Measurements from ENCODE around the gene GARIN5B.
A peak's percentile ranks its signal among the peaks of the same experiment; 100 is the strongest.

GARIN5B gene

DNA sequence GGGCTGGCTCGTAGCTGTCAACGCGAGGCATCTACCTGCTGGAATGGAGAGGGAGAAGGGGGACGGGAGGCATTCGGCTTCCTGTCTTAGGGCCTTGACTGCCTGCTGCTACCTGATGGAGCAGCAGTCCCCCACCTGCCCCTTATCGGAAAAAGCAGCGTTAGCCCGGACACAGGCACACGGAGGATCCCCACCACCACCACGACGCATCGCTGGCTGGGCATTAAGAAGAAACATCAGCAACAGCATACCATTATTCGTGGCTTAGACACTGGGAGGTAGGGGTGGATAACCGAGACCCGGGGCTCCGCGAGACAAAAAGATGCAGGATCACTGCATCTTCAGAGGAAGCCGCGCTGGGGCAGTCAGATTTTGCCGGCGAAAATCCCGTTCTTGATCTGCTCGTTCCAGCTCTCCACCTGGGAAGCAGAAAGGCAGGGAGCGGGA lies 9.7 kb downstream of the GARIN5B start:
- no peak for DNase-seq
- TF ChIP-seq POLR2A (IDR thresholded peaks at IDR 0.05; ENCODE audit: low read length) (no peak), GATA1 (IDR thresholded peaks at IDR 0.05; ENCODE audit: low read depth, low read length) (no peak)

DNA sequence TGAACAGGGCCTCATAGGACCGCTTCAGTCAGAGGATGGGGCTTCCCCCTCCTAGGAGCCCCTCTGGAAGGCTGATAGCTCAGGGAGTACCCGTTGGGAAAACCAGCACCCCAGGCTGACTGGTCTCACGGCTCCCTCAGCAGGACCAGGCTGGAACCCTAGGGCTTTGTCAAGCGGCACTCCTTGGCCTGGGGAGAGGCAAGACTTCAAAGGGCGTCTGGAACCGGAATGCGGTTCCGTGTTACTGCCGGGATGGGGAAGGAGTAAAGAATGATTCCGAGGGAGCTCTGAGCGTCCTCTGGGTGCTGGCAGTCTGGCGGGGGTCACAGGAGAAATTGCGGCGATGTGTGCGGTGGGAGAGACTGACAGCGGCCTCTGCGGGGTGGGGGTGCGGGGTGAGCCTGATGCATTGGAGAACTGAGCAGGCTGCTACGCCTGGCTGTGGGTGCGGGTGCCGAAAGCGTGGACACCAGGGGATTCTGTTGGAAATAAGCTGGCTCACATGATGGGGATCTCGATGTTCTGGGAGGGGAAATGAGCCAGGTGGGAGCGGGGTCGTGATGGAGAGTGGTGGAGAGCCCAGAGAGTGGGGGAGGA lies 10.4 kb downstream of the GARIN5B start:
- TF ChIP-seq GATA1 (IDR thresholded peaks at IDR 0.05; ENCODE audit: low read depth, low read length) (no peak), POLR2A (IDR thresholded peaks at IDR 0.05; ENCODE audit: low read length) (no peak)
- no peak for DNase-seq

DNA sequence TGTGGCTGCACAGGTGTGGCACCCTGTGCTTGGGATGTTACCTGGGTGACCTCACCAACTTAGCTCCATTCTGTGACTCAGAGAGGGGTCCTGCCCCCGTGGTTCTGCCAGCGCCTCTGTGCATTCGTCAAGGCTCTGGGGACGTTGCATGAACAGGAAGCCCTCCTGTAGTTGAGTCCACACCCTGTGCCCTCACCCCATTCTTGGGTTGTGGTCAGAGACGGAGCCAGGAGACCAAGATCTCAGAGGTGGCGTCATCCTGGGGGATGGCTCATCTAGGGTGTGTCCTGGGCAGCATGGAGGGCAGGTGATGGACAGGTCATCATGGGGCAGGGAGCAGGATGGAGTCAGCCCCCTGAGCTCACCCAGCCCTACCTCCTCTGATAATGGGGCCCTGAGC lies 11.0 kb downstream of the GARIN5B start:
- TF ChIP-seq POLR2A (IDR thresholded peaks at IDR 0.05; ENCODE audit: low read length) (no peak), GATA1 (IDR thresholded peaks at IDR 0.05; ENCODE audit: low read depth, low read length) (no peak)
- no peak for DNase-seq

DNA sequence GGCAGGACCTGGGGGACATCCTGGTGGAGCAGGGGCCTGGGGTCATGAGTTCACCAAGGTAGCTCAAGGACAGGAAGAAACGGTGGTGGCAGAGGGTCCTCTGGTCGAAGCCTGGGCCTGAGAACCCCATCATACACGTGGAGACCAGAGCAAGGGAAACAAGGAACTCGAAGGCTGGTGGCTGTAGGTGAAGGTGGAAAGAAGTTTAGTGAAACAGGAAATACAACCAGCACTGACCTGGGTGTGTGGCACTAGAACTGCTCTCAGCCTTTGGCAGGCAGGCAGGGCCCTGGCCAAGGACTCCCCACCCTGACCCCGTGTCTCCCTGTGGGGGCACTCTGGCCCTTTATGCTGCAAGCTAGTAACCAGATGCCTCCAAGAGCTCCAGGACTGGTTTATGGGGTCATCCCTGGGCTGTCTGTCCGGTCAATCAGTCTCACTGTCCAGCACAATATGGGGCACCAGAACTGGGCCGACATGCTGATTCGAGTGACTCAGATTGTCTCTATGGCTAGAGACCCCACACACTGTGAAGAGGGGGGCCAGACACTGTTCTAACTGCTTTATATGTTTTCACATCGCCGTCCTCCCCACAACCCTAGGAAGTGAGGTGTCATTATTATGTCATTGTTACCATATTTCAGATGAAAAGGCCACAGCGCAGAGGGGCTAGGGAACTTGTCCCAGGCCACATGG lies 12.3 kb downstream of the GARIN5B start:
- DNase-seq, result no peak
- TF ChIP-seq GATA1 (IDR thresholded peaks at IDR 0.05; ENCODE audit: low read depth, low read length), result no peak
- TF ChIP-seq POLR2A (IDR thresholded peaks at IDR 0.05; ENCODE audit: low read length), result peak; percentile 19

DNA sequence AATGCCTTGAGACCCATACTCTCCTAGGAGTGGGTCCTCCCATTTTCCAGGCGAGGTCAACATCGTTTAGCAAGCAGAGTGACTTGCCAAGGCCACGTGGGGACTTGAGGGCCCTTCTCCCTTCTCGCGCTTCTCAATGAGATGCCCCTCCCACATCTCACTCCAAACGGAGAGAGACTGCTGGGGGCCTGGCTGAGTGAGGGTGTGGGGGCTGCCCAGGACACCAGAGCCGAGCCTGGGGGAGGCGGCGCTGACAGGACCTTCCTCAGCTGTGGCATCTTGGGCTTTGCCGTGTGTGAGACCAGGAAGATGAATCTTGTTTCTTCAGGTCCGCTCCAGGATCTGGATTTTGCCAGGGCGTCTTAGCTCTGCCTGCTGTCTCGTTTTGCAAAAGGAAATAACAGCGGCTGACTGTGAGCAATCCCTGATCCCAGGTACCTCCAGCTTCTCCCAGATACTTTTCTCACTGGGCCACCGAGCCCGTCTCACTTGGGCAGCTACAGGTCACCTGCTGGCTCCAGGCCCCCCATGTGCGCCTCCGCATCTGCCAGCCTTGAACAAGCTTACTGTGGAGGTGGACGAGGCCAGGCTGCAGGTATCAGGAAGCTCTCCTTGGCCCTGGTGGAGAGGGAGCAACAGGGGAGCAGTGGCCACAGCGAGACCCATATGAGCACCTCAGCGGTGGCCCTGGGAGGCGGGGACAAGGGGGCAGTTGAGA lies 14.6 kb downstream of the GARIN5B start:
- no peak for TF ChIP-seq POLR2A (IDR thresholded peaks at IDR 0.05; ENCODE audit: low read length)
- TF ChIP-seq GATA1 (IDR thresholded peaks at IDR 0.05; ENCODE audit: low read depth, low read length), result no peak
- DNase-seq, result no peak

DNA sequence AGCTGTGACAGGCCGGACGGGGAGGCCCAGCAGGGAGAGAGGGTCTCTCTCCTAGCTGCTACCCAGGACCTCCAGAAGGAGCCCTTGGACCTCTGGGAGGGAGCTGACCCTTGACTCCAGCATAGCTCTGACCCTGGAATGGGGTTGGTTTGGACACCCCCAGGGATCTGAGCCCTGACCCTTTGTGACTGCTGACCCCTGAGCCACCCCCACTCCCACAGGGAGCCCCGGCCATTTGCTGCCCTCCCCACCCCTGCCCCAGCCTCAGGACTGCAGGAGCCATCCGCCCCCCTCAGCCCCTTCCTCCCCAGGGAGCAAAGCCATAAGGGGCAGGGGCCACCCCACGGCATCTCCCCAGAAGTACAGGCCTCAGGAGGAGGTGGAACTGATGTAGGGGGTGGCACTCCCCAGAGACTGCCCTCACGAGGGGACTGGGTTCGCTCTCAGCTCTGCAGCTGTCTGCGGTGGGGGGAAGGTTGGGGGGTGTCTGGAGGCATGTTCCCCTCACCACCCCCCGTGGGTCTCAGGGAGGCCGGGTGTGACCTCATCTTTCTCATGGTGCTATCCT lies 15.5 kb downstream of the GARIN5B start:
- TF ChIP-seq GATA1 (IDR thresholded peaks at IDR 0.05; ENCODE audit: low read depth, low read length) (no peak), POLR2A (IDR thresholded peaks at IDR 0.05; ENCODE audit: low read length) (no peak)
- DNase-seq, result no peak

DNA sequence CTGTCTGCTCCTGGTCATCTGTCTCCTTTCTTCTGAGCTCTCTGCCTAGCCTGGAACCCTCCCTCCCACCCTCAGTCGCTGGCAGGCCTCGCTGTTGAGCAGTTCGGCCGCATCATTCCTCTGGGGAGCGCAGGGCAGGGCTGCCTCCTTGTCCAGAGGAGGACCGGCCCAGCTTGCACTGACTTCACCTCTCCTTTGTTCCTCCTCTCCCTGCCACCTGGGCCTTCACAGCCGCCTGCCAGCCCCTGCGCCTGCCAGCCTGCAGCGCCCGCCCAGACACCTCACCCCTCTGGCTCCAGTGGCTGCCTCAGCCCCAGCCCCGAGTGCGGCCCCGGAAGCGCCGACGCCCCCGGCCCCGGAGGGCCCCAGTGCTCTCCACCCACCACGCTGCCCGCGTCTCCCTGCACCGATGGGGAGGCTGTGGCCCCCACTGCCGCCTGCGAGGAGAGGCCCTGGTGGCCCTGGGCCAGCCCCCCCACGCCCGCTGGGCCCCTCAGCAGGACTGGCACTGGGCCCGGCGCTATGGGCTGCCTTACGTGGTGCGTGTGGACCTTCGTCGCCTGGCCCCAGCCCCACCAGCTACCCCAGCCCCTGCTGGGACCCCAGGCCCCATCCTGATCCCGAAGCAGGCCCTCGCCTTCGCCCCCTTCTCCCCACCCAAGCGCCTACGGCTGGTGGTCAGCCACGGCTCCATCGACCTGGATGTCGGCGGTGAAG lies 16.2 kb downstream of the GARIN5B start:
- DNase-seq, result no peak
- TF ChIP-seq GATA1 (IDR thresholded peaks at IDR 0.05; ENCODE audit: low read depth, low read length), result no peak
- no peak for TF ChIP-seq POLR2A (IDR thresholded peaks at IDR 0.05; ENCODE audit: low read length)

DNA sequence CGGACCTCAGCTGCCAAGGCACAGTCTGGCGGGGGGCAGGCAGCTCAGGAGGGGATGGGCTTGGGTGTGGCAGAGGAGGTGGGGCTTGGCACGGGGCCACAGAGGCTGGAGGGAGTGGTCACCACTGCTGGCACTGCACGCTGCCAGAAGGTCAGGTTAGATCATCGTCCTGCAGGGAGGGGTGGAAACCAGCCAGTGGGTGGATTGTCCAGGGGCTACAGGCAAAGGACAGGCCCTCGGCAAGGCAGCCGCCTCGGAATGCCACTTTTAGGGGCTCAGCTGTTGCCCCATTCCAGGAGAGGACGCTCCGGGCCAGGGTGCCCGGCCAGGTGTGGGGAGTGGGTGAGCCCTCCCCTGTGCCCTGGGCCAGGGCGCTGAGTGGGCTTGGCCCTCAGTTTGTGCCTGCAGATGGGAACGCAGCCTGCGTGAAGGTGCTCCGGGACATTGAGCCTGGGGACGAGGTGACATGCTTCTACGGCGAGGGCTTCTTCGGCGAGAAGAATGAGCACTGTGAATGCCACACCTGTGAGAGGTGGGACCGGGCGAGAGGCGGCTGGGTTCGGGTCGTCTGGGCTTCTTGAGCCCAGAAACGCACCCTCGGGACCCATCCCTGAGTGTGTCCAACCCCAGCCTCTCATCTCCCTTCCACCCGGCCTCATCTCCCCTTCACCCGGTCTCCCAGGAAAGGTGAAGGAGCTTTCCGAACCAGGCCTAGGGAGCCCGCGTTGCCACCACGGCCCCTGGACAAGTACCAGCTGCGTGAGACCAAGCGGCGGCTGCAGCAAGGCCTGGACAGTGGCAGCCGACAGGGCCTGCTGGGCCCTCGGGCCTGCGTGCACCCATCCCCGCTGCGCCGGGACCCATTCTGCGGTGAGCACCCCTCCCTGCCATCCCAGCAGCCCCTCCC lies 17.0 kb downstream of the GARIN5B start:
- TF ChIP-seq GATA1 (IDR thresholded peaks at IDR 0.05; ENCODE audit: low read depth, low read length) (no peak), POLR2A (IDR thresholded peaks at IDR 0.05; ENCODE audit: low read length) (no peak)
- DNase-seq, result peak; percentile 89 to 92

DNA sequence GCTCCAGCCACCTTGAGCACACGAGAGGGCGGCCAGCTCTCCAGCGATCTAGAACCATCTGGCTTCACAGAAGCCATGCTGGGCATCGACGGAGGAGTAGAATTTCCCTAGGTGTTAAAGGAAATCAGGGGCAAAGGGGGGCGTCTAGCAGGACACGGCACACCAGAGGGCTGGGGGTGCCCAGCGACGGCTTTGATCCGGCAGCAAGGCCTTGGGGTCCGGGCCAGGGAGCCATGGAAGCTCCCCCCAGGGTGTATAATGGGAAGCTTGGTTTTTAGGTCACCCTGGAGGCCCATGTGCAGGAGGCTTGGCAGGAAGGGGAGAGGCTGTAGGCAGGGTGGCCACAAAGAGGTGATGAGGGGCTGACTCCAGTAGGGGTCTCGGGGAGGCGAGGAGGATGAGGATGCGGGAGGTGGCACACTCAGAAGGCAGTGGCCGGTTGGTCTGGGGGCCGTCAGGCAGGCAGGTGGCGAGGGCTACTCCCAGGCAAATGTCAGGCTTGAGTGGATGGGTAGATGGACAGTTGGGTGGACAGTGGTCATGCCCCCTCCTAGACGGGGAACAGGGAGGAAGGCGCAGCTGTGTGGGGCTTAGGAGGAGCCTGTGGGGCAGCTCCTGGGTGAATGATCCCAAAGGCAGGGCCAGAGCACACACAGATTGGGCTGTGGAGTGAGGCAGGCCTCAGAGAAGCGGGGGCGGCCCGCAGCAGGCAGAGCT lies 17.8 kb downstream of the GARIN5B start:
- TF ChIP-seq POLR2A (IDR thresholded peaks at IDR 0.05; ENCODE audit: low read length) (no peak), GATA1 (IDR thresholded peaks at IDR 0.05; ENCODE audit: low read depth, low read length) (no peak)
- DNase-seq, result no peak

DNA sequence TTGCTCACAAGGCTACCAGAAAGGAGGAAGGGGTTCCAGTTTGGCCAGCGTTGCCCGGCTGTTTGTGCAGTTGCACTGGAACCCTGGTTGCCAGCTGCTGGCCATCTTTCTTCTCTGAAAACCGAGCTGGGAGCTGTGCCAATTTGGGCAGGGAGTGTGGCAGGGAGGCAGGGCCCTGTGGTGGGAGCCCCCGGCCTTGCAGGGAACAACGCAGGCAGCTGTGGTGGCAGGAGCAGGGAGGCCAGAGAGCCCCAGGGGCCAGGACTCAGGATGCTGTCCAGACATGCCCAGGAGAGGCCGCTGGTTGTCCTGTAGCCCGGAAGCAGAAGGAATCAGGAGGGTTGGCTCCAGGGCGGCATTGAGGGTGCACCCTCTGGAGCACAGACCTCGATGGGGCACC lies 18.6 kb downstream of the GARIN5B start:
- DNase-seq, result no peak
- TF ChIP-seq POLR2A (IDR thresholded peaks at IDR 0.05; ENCODE audit: low read length), result no peak
- no peak for TF ChIP-seq GATA1 (IDR thresholded peaks at IDR 0.05; ENCODE audit: low read depth, low read length)

DNA sequence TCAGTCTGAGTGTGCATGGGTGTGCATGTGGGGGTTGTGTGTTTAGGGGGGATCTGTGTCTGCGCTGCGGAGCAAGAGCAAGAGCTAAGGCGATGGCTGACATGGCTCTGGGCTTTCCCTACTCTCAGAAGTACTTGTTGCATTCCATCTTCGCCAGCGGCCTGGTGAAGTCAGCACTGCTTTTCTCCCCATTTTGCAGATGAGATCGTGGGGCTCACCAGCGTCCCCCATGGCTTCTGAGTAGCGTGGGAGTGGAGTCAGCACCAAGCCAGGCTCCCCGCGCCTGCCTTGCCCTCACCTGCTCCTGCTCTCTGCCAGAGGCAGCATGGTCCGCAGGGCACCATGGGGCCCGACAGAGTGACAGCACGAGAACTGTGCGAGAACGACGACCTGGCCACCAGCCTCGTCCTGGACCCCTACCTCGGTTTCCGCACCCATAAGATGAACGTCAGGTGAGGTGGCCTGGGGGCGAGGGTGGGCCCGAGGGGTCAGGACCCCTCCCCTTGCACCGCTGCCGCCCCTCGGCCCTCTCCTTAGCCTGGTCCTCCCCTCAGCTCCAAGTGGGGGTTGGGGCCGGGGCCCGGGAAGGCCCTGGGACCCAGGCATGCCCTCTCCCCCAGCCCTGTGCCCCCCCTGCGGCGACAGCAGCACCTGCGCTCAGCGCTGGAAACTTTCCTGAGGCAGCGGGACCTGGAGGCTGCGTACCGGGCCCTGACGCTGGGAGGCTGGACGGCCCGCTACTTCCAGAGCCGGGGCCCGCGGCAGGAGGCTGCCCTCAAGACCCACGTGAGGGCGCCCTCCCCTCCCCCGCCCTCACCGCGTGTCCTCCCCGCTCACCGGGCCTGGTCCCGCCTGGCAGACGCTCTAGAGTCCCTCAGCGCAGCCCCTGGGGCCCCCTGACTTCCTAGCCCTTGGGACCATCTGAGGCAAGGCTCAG lies 21.2 kb downstream of the GARIN5B start:
- TF ChIP-seq POLR2A (IDR thresholded peaks at IDR 0.05; ENCODE audit: low read length) (no peak), GATA1 (IDR thresholded peaks at IDR 0.05; ENCODE audit: low read depth, low read length) (no peak)
- DNase-seq, result no peak
